Vagina (tissue), 2 donors: ENCODE data around the gene PATJ. TPM values are rescaled to one million over a fixed set of nuclear protein-coding genes. Genes with fewer than 3 reads are reported as not detected.
"Not testable (repeated sequence)": the region's sequence is repeated elsewhere in the genome, so short reads cannot be mapped to it uniquely, and the experiment has no call there.

Source experiments
- DNase-seq, 2 donors: peaks; one replicate each; pipeline ENCODE4 v3.0.0-alpha.2; 2017; ENCODE audit errors: extremely low spot score in 2 of 2
- H3K27ac ChIP-seq: fragments of 200-600 bp; sonication (generic); one replicate; pipeline ENCODE4 v1.5.1; 2019
- H3K27me3 ChIP-seq: fragments of 200-600 bp; sonication (generic); one replicate; pipeline ENCODE4 v1.5.1; 2019
- H3K36me3 ChIP-seq, 2 donors: fragments of 200-600 bp; sonication (generic); one replicate each; pipeline ENCODE4 v1.5.1; 2017 to 2019
- H3K4me1 ChIP-seq: fragments of 200-600 bp; sonication (generic); one replicate; pipeline ENCODE4 v1.5.1; 2019
- H3K4me3 ChIP-seq, 2 donors: fragments of 200-600 bp; sonication (generic); 1 replicate in 1 of 2; 2 replicates in 1 of 2; pipeline ENCODE4 v1.5.1; 2016 to 2019
- H3K9me3 ChIP-seq: fragments of 200-600 bp; sonication (generic); one replicate; pipeline ENCODE4 v1.5.1; 2019
- CTCF ChIP-seq, 3 experiments: fragments of 450-650 bp in 2 of 3; fragments of 200-600 bp in 1 of 3; sonication (generic) in 1 of 3; IDR thresholded peaks; one replicate each; pipeline ENCODE4 v1.5.1; 2017 to 2019; ENCODE audit warnings: antibody characterized with exemption in 3 of 3, mild to moderate bottlenecking in 2 of 3, moderate library complexity in 2 of 3
- POLR2A ChIP-seq, 2 donors: fragments of 450-650 bp; IDR thresholded peaks; one replicate each; pipeline ENCODE4 v1.6.1; 2017; ENCODE audit warnings: antibody characterized with exemption in 2 of 2, mild to moderate bottlenecking in 2 of 2, moderate library complexity in 2 of 2
- POLR2AphosphoS5 ChIP-seq, 2 donors: sonication (generic); formaldehyde crosslinking; IDR thresholded peaks; one replicate each; pipeline ENCODE4 v1.9.0; 2017; ENCODE audit warnings: antibody characterized with exemption in 2 of 2, mild to moderate bottlenecking in 2 of 2, low read depth in 1 of 2; ENCODE audit not compliant: insufficient read depth in 1 of 2
- intact Hi-C: fragments of 100-400 bp; cut with DNase I; formaldehyde crosslinking; loops from one replicate; pipeline ENCODE4 v1.15.1; 2023
- total RNA-seq: library from RNA; depleted of rRNA; stranded (reverse); fragments of >200 nt; gene quantifications from one replicate; pipeline ENCODE4 v1.2.3, GENCODE V29; 2016

Gene PATJ
- total RNA-seq, 1 donor from 2014 or later = 83.2 TPM

GRCh38 chr1:61873994-61874393 lies 131.7 kb downstream of the PATJ start:
- no peaks in the 10 kb centered on the region for H3K27me3 ChIP-seq
- H3K9me3 ChIP-seq = no peaks in the 10 kb centered on the region
- intact Hi-C loops = no loop called here
- no peak for TF ChIP-seq POLR2A (IDR thresholded peaks at IDR 0.05)
- no peak for TF ChIP-seq POLR2AphosphoS5 (IDR thresholded peaks at IDR 0.05; ENCODE audit: insufficient read depth in 1 of 2, low read depth in 1 of 2)
- H3K4me3 ChIP-seq = no peak overlapping the region
- H3K4me1 ChIP-seq = no peaks in the 10 kb centered on the region
- H3K36me3 ChIP-seq = peaks cover 0 to 16% of the 10 kb centered on the region in 2 donors
- no peak for DNase-seq
- H3K27ac ChIP-seq = no peak overlapping the region

GRCh38 chr1:61875198-61875597 lies 132.9 kb downstream of the PATJ start:
- no peaks in the 10 kb centered on the region for H3K27me3 ChIP-seq
- H3K4me3 ChIP-seq = no peak overlapping the region
- intact Hi-C loops = no loop called here
- H3K9me3 ChIP-seq = no peaks in the 10 kb centered on the region
- H3K36me3 ChIP-seq = peaks cover 0 to 16% of the 10 kb centered on the region in 2 donors
- TF ChIP-seq CTCF (IDR thresholded peaks at IDR 0.05) (no peak), POLR2A (IDR thresholded peaks at IDR 0.05) (no peak), POLR2AphosphoS5 (IDR thresholded peaks at IDR 0.05; ENCODE audit: insufficient read depth in 1 of 2, low read depth in 1 of 2) (no peak)
- H3K27ac ChIP-seq = no peak overlapping the region
- H3K4me1 ChIP-seq = no peaks in the 10 kb centered on the region
- no peak for DNase-seq

- H3K4me3 ChIP-seq, H3K27ac ChIP-seq, H3K4me1 ChIP-seq, H3K36me3 ChIP-seq, H3K27me3 ChIP-seq, H3K9me3 ChIP-seq, intact Hi-C loops, DNase-seq: not testable (repeated sequence)
Measured at GRCh38 chr1:61879887-61880474, 137.7 kb downstream of the PATJ start.

- no peak for DNase-seq
- H3K4me3 ChIP-seq = no peak overlapping the region
- no peaks in the 10 kb centered on the region for H3K4me1 ChIP-seq
- TF ChIP-seq POLR2AphosphoS5 (IDR thresholded peaks at IDR 0.05; ENCODE audit: insufficient read depth in 1 of 2, low read depth in 1 of 2) (no peak), CTCF (IDR thresholded peaks at IDR 0.05) (no peak), POLR2A (IDR thresholded peaks at IDR 0.05) (no peak)
- H3K36me3 ChIP-seq = peaks cover 0 to 11% of the 10 kb centered on the region in 2 donors
- H3K27ac ChIP-seq = no peak overlapping the region
- H3K9me3 ChIP-seq = no peaks in the 10 kb centered on the region
- intact Hi-C loops = no loop called here
- H3K27me3 ChIP-seq = no peaks in the 10 kb centered on the region
Measured at GRCh38 chr1:61887076-61887867, 145.0 kb downstream of the PATJ start.

- TF ChIP-seq POLR2A (IDR thresholded peaks at IDR 0.05) = no peak
- no peak for TF ChIP-seq CTCF (IDR thresholded peaks at IDR 0.05)
- TF ChIP-seq POLR2AphosphoS5 (IDR thresholded peaks at IDR 0.05; ENCODE audit: insufficient read depth in 1 of 2, low read depth in 1 of 2) = no peak
- DNase-seq = no peak
- Histone ChIP-seq H3K4me3 (no peak overlapping the region), H3K27me3 (no peaks in the 10 kb centered on the region), H3K9me3 (no peaks in the 10 kb centered on the region), H3K27ac (no peak overlapping the region), H3K36me3 (peaks cover 0 to 11% of the 10 kb centered on the region in 2 donors), H3K4me1 (no peaks in the 10 kb centered on the region)
- intact Hi-C loops = no loop called here
Measured at GRCh38 chr1:61887931-61888564, 145.8 kb downstream of the PATJ start.
